ENCODE measurements around the gene ROPN1. TPM values are rescaled to one million over a fixed set of nuclear protein-coding genes. Genes with fewer than 3 reads are reported as not detected.

ROPN1 gene
- total RNA-seq, result not detected in 2 replicates

DNA sequence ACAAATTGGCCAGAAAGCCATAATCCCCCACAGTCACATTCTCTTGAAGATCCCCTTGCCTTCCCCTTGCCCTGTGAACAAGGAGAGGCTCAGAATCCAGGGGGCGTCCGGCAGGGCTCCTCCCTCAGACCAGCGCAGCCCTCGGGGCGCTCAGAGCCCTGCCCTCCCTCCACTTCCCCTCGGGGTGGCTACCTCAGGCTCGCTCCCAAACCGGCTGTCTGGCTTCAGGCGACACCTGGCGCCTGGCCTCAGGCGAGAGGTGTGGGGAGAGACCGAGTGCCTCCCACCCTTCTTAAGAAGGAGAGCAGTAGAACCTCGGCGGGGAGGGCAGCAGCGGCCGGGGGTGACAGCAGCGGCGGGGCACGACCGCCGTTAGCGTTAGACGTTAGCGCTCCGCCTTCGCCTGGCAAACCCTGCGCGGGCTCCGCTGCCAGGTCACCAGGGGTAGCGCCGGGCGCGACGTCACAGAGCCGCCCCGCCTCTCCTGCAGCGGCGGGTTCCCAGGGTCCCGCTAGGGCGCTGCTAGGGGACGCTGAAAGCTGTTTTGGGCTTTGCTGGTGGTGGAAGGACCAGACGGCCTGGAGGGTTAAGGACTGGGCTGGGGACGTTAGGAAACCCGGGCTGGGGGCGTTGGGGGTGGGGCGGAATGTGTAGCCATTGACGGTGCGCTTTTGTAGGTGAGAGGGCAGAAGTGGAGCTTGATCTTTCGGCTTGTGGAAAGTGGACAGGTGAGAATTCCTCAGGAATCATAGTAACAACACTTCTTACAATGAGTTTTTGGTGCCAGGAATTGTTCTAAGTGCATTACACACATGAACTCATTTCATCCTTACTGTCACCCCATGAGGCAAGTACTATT, at the start of gene ROPN1:
Gene ROPN1, minus strand, starts transcription at position 395 of the 859 bp plus-strand sequence. CDS start 11,643 bp downstream, outside the sequence.

DNA sequence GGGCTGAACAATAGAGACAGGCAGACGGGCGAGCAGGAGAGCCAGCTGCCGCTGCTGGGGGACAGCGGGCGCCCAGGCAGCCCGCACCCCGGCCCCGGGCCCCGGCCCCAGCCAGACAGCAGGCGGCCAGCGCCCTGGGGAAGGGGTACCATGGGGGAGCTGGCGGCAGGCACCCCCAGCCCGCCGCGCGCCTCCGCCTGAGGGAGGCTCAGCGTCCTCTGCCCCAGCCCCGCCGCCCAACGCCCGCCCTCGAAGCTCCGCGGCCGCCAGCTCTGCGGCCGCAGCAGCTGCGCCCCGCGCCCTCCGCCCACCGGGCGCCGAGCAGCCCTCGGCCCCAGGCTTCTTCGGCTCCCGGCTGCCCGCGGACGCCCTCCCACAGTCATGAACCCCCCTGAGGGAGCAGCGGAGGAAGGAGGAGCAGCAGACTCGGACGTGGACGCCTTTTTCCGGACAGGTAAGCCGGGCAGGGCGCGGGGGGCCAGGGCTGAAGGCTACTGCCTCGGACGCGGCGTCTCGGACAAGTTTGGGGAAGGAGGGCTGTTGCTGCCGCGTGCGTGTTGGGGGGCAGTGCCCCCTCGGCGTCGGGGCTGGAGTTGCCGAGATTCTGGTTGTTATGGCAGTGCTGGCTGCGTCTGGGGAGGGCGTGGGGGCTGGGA, 41.6 kb upstream of the ROPN1 start, which contains the start of gene KALRN:
Gene KALRN, plus strand, starts transcription at position 10 of the 656 bp plus-strand sequence.

DNA sequence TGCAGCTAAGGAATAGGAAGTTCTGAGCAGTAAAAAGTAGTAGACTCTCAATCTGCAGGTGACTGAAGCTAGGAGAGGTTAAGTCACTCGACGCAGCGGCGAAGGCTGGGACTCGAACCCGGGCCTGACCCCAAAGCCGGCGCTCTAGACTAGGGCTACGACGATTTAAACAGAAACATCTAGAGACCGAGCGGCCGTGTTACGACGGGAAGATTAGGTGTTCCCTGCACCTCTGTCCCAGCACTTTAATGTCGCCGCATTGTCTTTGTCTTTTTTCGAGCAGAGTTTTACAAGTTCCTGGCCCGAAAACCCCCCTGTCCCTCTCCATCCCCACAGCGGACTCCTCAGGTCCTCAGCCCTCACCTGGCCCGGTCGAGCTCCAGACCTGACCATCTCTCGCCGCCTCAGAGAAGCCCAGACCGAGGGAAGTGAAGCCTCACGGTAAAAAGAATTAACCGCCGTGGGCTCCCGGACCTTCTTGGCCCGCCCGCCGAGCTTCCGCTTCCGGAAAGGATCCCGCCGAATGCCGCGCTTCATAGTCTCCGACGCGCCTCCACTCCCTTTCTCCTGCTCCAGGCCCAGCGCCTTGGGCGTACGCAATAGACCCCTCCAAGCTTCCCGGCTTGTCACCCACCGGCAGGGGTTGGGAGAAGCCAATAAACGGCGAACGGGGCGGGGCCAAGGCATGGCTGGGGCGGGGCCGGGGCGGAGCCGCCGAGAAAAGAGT, 31.0 kb downstream of the ROPN1 start, which contains the start of gene CCDC14:
Gene CCDC14, minus strand, starts transcription at position 449 of the 727 bp plus-strand sequence. Its CDS starts 56 bp downstream, at position 393.

Other genes starting within 250 kb of the ROPN1 start
- 22.5 and 45.9 TPM in 2 replicates for gene MYLK, start 107.8 kb downstream of the ROPN1 start, total RNA-seq
- gene CCDC14, start 30.9 kb downstream of the ROPN1 start, total RNA-seq, result 25.2 and 29.3 TPM in 2 replicates
- gene KALRN, start 41.2 kb upstream of the ROPN1 start, total RNA-seq, result 55.5 and 56.5 TPM in 2 replicates

Data from vein endothelial cell (primary cell).